Activated naive CD8-positive, alpha-beta T cell treated with anti-CD3 and anti-CD28 coated beads, Interleukin-2, amount 10 ng/mL, durations not matched to agents 7 days and 5 days (primary cell): Measurements from ENCODE around the gene VEZT. TPM values are rescaled to one million over a fixed set of nuclear protein-coding genes. Genes with fewer than 3 reads are reported as not detected.

Experiments used
- ATAC-seq: fragments of 150-1000 bp; cut with Tn5 transposase; one replicate; pipeline ENCODE4 v1.10.0; 2021; ENCODE audit warnings: low read depth, moderate library complexity
- POLR2A ChIA-PET: fragments of 350-600 bp; sonication (Branson Sonifier 250); formaldehyde crosslinking; loops from one replicate; lab custom pipeline; 2021; ENCODE audit warnings: antibody characterized with exemption; lab: Charles Lee
- DNase-seq: peaks from one replicate; pipeline ENCODE4 v3.0.0; 2021
- H3K27ac Mint-ChIP-seq: one replicate; pipeline ENCODE4 v1.8.0; 2022; ENCODE audit warnings: mild to moderate bottlenecking, mixed read lengths
- H3K27me3 Mint-ChIP-seq: one replicate; pipeline ENCODE4 v1.8.0; 2022; ENCODE audit warnings: mild to moderate bottlenecking, moderate library complexity, mixed read lengths
- H3K36me3 Mint-ChIP-seq: one replicate; pipeline ENCODE4 v1.8.0; 2021; ENCODE audit warnings: mild to moderate bottlenecking, mixed read lengths
- H3K4me1 Mint-ChIP-seq: one replicate; pipeline ENCODE4 v1.8.0; 2021; ENCODE audit warnings: mixed read lengths
- H3K4me3 Mint-ChIP-seq: one replicate; pipeline ENCODE4 v1.8.0; 2022; ENCODE audit warnings: mild to moderate bottlenecking, moderate library complexity, mixed read lengths
- H3K9me3 Mint-ChIP-seq: one replicate; pipeline ENCODE4 v1.8.0; 2021; ENCODE audit warnings: mixed read lengths
- total RNA-seq, 2 experiments: library from RNA; stranded (reverse); gene quantifications; one replicate each; pipeline ENCODE4 v1.2.3, GENCODE V29; 2021

The VEZT gene, protein sequence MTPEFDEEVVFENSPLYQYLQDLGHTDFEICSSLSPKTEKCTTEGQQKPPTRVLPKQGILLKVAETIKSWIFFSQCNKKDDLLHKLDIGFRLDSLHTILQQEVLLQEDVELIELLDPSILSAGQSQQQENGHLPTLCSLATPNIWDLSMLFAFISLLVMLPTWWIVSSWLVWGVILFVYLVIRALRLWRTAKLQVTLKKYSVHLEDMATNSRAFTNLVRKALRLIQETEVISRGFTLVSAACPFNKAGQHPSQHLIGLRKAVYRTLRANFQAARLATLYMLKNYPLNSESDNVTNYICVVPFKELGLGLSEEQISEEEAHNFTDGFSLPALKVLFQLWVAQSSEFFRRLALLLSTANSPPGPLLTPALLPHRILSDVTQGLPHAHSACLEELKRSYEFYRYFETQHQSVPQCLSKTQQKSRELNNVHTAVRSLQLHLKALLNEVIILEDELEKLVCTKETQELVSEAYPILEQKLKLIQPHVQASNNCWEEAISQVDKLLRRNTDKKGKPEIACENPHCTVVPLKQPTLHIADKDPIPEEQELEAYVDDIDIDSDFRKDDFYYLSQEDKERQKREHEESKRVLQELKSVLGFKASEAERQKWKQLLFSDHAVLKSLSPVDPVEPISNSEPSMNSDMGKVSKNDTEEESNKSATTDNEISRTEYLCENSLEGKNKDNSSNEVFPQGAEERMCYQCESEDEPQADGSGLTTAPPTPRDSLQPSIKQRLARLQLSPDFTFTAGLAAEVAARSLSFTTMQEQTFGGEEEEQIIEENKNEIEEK
- total RNA-seq = 10 to 100 TPM; 33.7 to 37.1 TPM

DNA sequence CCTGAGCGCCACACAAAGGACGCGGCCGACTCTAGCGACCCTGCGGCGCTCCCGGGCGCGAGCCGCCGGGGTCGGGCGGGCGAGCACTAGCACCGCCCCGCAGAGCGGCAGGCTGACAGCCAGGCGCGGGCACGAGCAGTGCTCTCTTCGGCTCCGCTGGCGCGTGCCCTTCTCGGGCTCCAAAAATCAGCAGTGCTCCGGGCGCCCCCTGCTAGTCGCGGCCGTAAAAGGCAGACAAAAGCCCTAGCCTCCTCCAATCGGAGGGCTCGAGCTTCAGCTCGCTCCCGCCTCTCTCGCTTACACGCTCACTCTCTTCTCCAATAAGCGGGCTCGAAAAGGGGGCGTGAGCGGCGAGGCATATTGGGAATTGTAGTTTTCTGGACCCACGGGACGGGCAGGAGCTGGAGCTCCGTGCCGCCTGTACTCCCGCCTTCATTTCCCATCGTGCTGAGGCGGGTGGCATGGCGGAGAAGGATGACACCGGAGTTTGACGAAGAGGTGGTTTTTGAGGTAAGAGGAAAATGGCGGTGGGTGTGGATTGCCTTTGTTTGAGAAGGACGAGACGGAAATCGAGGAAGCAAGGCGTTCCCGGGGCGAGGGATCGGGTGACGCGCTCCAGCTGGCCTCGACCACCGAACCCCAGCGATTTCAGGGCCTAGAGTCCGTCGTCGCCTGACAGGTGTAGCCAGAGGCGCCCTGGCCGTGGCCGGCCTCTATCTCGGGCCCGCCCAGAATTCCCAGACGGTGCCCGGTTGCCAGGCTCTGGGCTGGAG is at the start of gene VEZT, which contains the start of gene FGD6:
Gene VEZT, plus strand, starts transcription at position 431 of the 773 bp plus-strand sequence. Its CDS starts 44 bp downstream, at position 475.
Gene FGD6, minus strand, starts transcription at position 91 of the 773 bp plus-strand sequence. CDS start 227 bp downstream, outside the sequence.
- Mint-ChIP-seq H3K36me3 (peaks cover 2% of the 10 kb centered on the region), H3K27ac (peak within 1 kb of the TSS; percentile 95), H3K9me3 (no peaks in the 10 kb centered on the region), H3K27me3 (peaks cover 9% of the 10 kb centered on the region), H3K4me3 (peak within 1 kb of the TSS; percentile 93), H3K4me1 (peaks cover 16% of the 10 kb centered on the region)
- DNase-seq (peak; percentile 93), ATAC-seq (peak; percentile 96)
- POLR2A ChIA-PET = interaction anchor here (0.6 to 2.5 kb wide), 5 partner anchors 17 to 265 kb away, joined by 3 to 13 read pairs (median 3); partner anchors contain the start of gene METAP2

GRCh38 chr12:95168746-95169145 is 48.9 kb upstream of the VEZT start:
- POLR2A ChIA-PET = no interaction called here
- Mint-ChIP-seq H3K4me1 (peaks cover 2% of the 10 kb centered on the region), H3K36me3 (no peaks in the 10 kb centered on the region), H3K9me3 (no peaks in the 10 kb centered on the region), H3K27me3 (peaks cover 3% of the 10 kb centered on the region), H3K4me3 (no peak overlapping the region), H3K27ac (no peak overlapping the region)
- ATAC-seq = no peak
- DNase-seq = no peak

GRCh38 chr12:95169368-95169767 is 48.2 kb upstream of the VEZT start:
- POLR2A ChIA-PET = no interaction called here
- no peak overlapping the region for H3K27ac Mint-ChIP-seq

GRCh38 chr12:95173392-95174251 is 44.0 kb upstream of the VEZT start:
- Mint-ChIP-seq H3K9me3 (no peaks in the 10 kb centered on the region), H3K36me3 (no peaks in the 10 kb centered on the region), H3K4me3 (no peak overlapping the region), H3K4me1 (peaks cover 2% of the 10 kb centered on the region), H3K27ac (no peak overlapping the region), H3K27me3 (no peaks in the 10 kb centered on the region)
- no peak for DNase-seq
- POLR2A ChIA-PET = no interaction called here
- ATAC-seq = no peak

More at GRCh38 chr12:95169368-95169767, 48.2 kb upstream of the VEZT start:
- no peaks in the 10 kb centered on the region for H3K9me3 Mint-ChIP-seq
- peaks cover 2% of the 10 kb centered on the region for H3K4me1 Mint-ChIP-seq
- ATAC-seq (no peak), DNase-seq (no peak)
- no peaks in the 10 kb centered on the region for H3K36me3 Mint-ChIP-seq
- H3K4me3 Mint-ChIP-seq = no peak overlapping the region
- H3K27me3 Mint-ChIP-seq = peaks cover 3% of the 10 kb centered on the region

DNA sequence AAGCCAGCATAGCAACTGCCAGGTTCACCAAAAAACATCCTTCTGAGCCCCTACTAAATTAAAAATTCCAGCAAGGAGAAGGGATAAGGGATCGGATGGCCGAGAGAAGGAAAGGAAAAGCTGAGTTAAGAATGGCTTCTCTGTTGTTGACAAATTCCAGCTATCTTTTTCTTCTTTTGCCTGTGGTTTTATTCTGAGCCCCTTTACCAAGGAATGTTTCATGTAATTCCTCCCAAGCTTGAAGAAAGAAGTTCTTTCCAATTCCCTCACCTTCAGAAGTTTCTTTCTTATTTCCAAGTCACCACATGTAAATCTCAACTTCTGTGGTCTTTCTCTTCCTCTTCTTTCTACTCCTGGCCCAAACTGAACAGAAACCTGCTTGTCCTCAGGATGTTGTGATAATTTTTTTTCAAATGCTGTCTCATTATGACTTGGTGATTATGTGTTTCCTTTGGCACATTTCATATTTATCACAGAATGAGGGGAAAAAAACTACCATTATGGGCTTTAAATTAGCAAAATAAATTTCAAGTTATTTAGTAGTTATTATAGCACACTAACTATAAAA is 40.3 kb upstream of the VEZT start:
- no peak overlapping the region for H3K4me3 Mint-ChIP-seq
- H3K4me1 Mint-ChIP-seq = no peaks in the 10 kb centered on the region
- POLR2A ChIA-PET = no interaction called here
- ATAC-seq = no peak
- no peaks in the 10 kb centered on the region for H3K9me3 Mint-ChIP-seq
- H3K36me3 Mint-ChIP-seq = no peaks in the 10 kb centered on the region
- DNase-seq = no peak
- H3K27me3 Mint-ChIP-seq = no peaks in the 10 kb centered on the region
- H3K27ac Mint-ChIP-seq = no peak overlapping the region

GRCh38 chr12:95178136-95178535 is 39.5 kb upstream of the VEZT start:
- no peak for ATAC-seq
- Mint-ChIP-seq H3K27ac (no peak overlapping the region), H3K27me3 (no peaks in the 10 kb centered on the region), H3K36me3 (no peaks in the 10 kb centered on the region), H3K4me3 (no peak overlapping the region), H3K9me3 (no peaks in the 10 kb centered on the region), H3K4me1 (no peaks in the 10 kb centered on the region)
- POLR2A ChIA-PET = no interaction called here
- DNase-seq = no peak

DNA sequence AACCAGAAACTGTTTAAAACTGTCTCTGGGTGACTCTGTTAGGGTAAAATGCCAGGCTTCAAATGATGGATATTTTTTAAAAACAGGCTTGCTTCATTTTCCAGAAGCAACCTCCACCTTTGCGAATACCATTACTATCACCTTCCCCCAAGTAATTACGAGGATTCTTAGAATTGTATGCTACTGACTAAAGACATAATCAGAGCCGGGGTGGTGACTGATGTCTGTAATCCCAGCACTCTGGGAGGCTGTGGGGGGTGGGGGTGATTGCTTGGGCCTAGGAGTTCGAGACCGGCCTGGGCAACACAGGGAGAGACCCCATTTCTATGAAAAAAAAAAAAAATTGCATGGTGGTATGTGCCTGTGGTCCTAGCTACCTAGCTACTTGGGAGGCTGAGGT is 38.6 kb upstream of the VEZT start:
- Mint-ChIP-seq H3K36me3 (no peaks in the 10 kb centered on the region), H3K4me3 (no peak overlapping the region), H3K27ac (no peak overlapping the region), H3K9me3 (no peaks in the 10 kb centered on the region), H3K27me3 (no peaks in the 10 kb centered on the region), H3K4me1 (no peaks in the 10 kb centered on the region)
- no peak for ATAC-seq
- POLR2A ChIA-PET = no interaction called here
- DNase-seq = no peak

- H3K36me3 Mint-ChIP-seq = no peaks in the 10 kb centered on the region
- H3K4me3 Mint-ChIP-seq = no peak overlapping the region
- peaks cover 2% of the 10 kb centered on the region for H3K27me3 Mint-ChIP-seq
- ATAC-seq = no peak
- H3K27ac Mint-ChIP-seq = no peak overlapping the region
- POLR2A ChIA-PET = no interaction called here
- no peaks in the 10 kb centered on the region for H3K4me1 Mint-ChIP-seq
- no peak for DNase-seq
- H3K9me3 Mint-ChIP-seq = no peaks in the 10 kb centered on the region
These were observed 36.5 kb upstream of the VEZT start for GRCh38 chr12:95181103-95181502.

DNA sequence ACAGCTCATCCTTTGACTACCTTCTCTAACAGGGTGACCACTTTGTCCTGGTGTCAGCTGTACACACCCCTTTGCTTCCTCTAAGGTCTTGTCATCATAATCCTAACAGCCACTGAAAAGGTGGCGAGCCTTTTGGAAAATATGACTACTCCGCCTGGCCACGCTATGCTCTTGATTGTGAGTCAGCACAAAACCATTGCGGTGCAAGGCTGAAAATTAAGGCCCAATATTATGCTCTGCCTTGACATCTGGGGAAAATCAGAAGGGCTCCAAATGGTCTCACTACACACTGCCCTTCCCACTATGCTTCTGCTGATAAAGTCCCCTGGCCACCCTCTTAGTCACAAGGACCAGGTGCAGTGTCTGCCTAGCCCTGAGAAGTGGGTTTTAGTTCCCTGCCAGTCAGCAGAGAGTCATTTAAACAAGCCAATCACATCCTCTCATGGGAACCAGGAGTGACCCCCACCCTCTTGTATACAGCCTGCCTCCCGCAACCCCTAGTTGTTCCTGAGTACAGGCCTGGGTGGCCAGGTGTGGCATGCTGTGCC is 34.7 kb upstream of the VEZT start:
- no peak for ATAC-seq
- no peaks in the 10 kb centered on the region for H3K9me3 Mint-ChIP-seq
- no peak for DNase-seq

DNA sequence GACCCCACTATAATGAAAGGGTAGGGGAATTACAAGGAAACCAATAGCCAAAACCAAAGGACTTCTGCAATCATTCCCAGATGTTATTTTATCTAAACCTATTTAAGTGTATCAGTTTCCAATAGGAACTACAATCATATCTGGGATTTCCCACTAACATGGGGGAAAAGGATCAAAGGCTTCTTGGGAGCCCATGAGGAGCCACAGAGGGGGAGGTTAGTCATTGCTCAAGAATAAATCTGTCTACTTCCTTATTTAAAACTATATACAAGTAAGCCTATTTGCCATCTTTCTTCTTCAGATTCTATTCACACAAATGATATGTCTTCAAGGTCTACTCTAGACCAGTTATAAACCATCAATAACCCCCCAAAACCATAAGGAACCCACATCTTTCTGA is 33.5 kb upstream of the VEZT start:
- Mint-ChIP-seq H3K9me3 (no peaks in the 10 kb centered on the region), H3K4me1 (no peaks in the 10 kb centered on the region), H3K27ac (no peak overlapping the region), H3K27me3 (peaks cover 2% of the 10 kb centered on the region), H3K4me3 (no peak overlapping the region), H3K36me3 (no peaks in the 10 kb centered on the region)
- DNase-seq (no peak), ATAC-seq (no peak)
- POLR2A ChIA-PET = no interaction called here

More for the DNA sequence above, 34.7 kb upstream of the VEZT start:
- no peaks in the 10 kb centered on the region for H3K36me3 Mint-ChIP-seq
- H3K27me3 Mint-ChIP-seq = peaks cover 2% of the 10 kb centered on the region
- POLR2A ChIA-PET = no interaction called here
- no peaks in the 10 kb centered on the region for H3K4me1 Mint-ChIP-seq
- no peak overlapping the region for H3K4me3 Mint-ChIP-seq
- no peak overlapping the region for H3K27ac Mint-ChIP-seq

DNA sequence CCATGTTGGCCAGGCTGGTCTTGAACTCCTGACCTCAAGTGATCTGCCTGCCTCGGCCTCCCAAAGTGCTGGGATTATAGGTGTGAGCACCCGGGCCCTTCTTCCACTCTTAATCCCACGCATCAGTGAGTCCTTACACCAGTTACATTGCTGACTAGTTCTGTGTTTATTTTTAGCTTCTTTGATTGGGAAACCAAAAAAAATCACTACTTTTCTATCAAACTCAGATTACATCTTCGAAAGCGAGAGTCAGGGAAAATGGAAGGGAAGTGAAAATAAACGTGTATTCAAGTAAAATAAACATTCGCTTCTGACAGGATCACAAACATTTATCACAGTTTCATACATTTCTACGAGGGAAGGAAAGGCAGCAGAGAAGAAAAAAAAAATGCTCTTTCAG is 32.5 kb upstream of the VEZT start:
- Mint-ChIP-seq H3K4me1 (no peaks in the 10 kb centered on the region), H3K27ac (no peak overlapping the region), H3K4me3 (no peak overlapping the region), H3K9me3 (no peaks in the 10 kb centered on the region), H3K36me3 (no peaks in the 10 kb centered on the region), H3K27me3 (peaks cover 2% of the 10 kb centered on the region)
- no peak for DNase-seq
- ATAC-seq = no peak
- POLR2A ChIA-PET = no interaction called here

GRCh38 chr12:95185854-95186253 is 31.8 kb upstream of the VEZT start:
- Mint-ChIP-seq H3K27me3 (peaks cover 2% of the 10 kb centered on the region), H3K4me1 (no peaks in the 10 kb centered on the region), H3K36me3 (no peaks in the 10 kb centered on the region), H3K9me3 (no peaks in the 10 kb centered on the region), H3K27ac (no peak overlapping the region), H3K4me3 (no peak overlapping the region)
- no peak for ATAC-seq
- POLR2A ChIA-PET = no interaction called here
- DNase-seq = no peak
